EL (cell line): ENCODE measurements around the gene NTM.
"Not testable (repeated sequence)": the region's sequence is repeated elsewhere in the genome, so short reads cannot be mapped to it uniquely, and the experiment has no call there.

Experiments
- DNase-seq: peaks from one replicate; pipeline ENCODE4 v3.0.0-alpha.2; 2016

The NTM gene

DNA sequence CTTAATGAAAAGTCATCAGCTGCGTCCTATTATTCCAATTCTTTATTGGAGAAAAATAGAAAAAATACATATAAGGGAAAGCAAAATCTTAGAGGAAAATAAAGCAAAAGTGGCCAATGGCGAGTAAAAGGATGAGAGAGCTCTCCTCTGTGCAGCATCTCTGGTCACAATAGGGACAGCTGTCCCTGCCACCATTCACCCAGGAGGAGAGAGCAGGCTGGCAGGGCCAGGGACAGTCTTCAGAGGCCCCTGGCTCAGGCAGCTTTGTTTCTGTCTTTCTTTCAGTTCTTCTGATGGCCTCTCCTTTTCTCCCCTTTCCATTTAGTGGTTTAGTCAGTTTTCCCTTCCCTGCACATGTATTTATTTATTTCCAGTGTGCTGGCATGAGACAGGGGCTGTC, 941.3 kb downstream of the NTM start:
- DNase-seq = no peak

DNA sequence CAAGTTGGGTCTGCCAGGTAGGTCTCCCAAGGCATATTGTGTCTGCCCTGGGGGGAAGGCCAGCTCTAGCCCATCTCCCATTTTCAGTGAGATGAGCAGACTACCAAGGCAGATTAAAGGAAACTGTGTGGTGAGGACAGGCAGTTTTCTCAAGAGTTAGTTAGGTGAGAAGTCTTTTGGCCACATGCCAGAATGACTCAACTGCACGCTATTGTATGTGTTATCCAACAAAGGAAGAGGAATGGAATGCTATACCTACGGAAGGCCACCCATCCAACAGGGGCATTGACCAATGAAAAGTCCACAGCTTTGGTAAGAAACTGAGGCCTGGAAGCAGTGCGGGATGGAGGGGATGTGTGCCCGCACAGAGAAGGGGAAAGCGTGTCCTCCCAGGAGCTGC, 941.7 kb downstream of the NTM start:
- peak; percentile 61 for DNase-seq

DNA sequence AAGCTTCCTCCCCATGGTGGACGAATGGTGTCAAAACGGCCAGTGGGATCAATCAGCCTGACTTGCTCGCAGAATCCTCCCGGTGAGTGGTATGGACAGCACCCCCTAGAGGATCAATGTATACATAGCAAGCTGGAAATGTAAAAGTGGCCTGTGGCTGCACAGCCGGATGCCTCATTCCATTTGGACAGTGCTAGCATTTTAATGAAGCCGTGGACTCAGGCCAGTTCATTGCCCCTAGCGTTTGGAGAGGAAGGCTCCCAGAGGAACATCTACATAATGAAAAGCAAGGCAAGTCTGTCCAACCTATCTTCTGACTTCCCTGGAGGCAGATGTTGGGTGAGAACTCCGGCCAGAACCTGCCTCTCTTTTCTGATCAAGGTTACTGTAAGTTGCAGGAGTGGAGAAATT, 942.3 kb downstream of the NTM start:
- DNase-seq = peak; percentile 29

DNA sequence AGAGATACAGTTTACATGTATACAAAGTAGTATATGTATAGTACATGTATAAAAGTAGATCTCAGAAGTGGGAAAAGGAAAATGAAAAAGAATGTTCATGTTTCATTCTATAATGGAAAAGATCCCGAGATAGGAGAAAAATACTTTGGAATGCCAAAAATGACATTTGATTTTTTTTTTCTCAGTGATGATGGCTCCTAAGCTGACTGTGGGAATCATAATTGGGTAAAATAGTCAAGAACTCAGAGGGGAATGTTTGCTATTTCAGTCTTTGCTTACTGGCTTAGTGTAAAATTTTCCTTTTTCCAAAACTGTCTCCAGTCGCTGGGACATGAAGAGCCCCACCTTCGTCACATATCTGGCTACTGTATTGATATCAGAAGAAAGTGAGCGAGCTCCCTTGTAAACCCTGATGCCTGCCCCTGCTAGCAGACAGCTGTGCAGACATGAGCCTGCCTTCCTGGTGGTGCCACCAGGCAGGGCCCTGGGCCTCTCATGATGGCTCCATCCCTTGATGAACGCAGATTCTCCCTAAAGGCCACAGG, 944.6 kb downstream of the NTM start:
- no peak for DNase-seq

DNA sequence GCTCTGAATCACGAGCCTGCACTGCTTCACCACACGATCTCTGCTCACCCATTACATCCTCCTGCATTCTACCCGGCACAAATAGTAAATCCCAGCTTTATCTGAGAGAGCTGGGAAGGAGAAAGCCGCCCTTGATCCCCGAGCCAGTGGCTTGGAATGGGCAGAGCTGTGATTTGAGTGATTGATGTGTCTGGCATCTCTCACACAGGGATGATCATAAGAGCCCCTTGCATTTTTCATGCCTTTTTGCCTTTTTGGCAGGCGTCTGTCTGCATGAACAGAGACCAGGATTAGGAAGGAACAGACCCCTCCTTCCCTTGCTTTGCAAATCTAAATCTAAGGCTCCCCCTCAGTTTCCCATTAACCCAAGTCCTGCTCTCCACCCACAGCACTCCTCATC, 945.3 kb downstream of the NTM start:
- DNase-seq = no peak

DNA sequence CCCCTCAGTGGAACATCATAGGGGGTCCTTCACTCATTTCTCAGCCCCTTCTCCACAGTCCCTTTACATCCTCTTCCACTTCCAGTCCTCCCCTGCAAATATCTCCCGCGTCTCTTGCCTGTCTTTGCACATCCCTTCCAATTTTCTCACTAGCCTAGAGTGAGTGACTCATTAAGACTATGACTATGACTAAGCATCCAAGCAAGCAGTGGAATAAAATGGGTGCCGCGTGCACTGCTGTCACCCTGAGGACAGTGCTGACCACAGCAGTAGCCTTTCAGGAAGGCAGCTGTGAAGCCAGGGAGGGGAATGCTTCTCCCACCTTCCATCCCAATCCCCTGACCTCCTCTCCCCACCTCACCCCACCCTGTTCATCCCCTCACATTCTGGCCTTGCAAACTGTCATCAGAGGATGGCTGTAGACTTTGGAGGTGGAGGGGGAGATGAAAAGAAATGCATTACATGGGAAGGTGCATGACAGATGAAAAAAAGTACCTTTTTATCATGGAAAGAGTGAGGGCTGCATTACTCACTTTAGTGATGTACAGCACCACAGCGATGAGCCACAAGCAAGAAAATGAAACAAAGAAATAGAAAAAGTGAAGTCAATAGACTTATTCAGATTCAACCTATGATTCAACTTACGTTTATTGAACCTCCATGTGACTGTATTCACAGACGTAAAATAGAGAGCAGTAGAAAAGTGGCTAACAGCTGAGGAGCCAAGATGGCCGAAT, 948.2 kb downstream of the NTM start:
- peak; percentile 76 for DNase-seq

DNA sequence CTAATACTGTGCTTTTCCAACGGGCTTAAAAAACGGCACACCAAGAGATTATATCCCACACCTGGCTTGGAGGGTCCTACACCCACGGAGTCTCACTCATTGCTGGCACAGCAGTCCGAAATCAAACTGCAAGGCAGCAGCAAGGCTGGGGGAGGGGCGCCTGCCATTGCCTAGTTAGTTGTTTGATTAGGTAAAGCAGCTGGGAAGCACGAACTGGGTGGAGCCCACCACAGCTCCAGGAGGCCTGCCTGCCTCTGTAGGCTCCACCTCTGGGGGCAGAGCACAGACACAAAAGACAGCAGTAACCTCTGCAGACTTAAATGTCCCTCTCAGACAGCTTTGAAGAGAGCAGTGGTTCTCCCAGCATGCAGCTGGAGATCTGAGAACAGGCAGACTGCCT, 949.0 kb downstream of the NTM start:
- not testable (repeated sequence) for DNase-seq

DNA sequence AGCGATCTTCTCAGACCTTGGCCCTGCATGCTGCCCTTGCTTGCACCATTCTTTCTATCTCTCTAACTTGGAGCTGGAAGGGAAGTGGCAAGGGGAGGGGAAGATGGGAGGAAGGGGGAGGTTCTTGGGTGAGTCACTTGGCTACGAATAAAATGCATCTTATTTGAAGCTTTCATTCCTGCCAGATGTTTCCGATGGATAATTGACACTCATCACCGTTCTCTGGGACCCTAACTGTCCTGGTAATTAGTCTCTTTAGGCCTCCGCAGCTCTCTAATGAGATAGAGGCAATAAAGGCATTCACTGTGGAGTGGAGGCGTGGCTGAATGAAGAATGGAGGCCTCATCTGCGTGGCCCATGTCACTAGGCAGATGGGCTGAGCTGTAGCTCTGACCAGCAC, 960.1 kb downstream of the NTM start:
- DNase-seq = no peak

DNA sequence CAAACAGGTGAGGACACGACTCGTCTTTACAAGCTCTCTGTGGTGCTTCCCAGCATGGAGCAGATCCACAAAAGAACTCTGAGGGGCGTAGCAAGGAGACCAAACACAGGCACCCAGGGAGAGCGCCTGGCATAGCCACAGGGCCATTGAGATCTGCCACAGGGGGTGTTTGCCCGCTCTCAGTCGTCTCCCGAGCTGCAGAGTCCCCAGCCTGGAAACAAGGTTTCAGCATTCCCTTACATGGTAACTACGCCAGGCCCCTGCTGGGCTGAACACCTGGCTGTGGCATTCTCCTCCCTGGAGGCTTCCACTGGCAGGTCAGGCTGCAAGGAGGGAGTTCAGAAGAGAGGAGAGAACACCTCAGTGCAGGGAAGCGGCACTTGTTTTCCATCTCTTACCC, 962.1 kb downstream of the NTM start:
- DNase-seq = no peak

DNA sequence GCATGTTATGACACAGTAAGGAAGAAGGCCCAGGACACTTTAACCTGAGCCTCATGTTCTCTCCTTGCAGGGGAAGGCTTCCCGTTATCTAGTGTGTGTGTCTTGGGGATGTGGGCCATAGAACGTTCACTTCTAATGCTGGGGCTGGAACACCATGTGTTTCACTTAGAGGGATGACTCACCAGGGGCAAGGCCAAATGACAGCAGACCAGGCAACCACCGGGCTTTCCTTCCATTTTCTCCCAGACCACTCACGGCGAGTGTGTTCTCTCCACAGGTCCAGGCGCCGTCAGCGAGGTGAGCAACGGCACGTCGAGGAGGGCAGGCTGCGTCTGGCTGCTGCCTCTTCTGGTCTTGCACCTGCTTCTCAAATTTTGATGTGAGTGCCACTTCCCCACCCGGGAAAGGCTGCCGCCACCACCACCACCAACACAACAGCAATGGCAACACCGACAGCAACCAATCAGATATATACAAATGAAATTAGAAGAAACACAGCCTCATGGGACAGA, 964.4 kb downstream of the NTM start:
- DNase-seq = peak; percentile 3

DNA sequence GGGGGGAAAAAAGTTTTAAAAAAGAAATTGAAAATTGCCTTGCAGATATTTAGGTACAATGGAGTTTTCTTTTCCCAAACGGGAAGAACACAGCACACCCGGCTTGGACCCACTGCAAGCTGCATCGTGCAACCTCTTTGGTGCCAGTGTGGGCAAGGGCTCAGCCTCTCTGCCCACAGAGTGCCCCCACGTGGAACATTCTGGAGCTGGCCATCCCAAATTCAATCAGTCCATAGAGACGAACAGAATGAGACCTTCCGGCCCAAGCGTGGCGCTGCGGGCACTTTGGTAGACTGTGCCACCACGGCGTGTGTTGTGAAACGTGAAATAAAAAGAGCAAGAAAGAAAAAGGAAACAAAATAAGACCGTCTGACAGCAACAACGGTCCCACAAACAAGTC, 964.9 kb downstream of the NTM start:
- DNase-seq = no peak

DNA sequence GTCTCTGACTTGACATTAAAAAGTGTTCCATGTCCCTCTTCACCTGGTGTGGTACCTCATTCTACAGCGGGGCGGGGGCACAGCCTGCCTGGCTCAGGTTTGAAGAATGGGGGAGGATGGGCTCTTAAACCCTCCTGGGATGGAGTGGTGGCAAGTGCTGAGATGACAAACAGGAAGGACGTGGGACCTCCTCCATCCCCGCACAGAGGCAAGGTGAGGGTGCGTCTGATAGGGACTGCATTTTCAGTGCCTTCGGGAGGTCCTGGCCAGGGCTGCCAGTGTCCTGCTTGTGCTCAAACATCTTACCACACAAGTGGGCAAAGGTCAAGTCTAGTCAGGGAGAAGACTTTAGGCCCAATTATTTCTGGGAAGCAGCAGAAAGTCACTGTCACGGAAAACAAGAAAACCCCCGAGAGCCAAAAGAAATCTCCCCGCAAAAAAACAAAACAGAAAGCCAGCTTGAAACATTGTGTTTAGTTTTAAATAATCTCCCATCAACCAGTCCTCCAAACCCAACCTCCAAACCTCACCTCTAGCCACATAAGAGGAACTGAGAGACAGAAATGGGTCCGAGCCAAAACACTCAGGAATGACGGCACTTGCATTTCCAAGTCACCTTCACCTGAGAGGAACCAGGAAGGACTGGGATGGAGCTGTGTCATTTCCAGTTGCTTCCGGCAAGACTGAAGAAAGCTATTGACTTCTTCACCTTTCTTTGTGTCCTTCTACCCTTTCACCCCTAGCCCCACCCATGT, 966.5 kb downstream of the NTM start:
- DNase-seq = no peak

DNA sequence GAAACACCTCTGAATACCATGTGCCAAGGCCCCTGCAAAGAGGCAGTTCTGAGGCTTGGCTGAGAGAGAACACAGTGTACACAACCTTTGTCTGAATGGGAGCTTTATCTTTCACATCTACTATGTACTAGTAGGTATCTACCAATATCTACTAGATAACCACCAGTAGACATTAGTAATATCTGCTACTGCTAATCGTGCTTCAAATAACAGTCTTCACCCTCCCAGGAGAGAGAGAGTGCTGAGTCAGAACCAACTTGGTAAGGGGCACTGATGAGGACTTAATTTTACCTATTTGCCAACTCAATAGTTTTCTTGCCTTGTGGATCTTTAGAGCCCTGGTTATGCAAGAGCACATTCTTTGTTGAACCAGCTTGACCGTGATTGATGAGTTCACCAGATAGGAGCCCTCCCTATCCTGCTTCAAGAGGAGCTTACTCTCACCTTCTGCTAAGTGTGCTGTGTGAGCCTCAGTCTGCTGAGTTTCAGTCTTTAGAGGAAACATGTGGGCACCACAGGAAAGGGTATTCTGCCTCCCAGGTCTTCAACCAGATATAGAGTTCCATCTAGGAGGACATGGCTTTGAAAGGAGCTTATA, 967.5 kb downstream of the NTM start:
- no peak for DNase-seq

DNA sequence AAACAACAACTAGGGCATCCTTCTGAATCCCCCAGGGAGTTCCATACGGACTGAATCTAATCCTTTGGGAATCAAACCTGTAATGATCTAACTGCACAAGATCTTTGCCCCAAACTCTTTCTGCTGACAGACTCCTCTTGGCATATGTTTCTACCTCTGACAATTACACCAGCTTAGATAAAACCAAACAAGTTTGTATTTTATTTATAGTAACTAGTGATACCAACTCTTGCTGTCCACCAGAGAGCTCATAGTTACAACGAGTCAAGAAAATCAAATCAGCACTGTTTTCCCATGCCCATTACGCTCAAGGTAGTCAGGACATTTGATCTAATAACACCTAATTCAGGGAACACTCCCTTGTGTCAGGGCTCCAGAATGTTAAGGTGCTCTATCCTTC, 972.0 kb downstream of the NTM start:
- DNase-seq = no peak

DNA sequence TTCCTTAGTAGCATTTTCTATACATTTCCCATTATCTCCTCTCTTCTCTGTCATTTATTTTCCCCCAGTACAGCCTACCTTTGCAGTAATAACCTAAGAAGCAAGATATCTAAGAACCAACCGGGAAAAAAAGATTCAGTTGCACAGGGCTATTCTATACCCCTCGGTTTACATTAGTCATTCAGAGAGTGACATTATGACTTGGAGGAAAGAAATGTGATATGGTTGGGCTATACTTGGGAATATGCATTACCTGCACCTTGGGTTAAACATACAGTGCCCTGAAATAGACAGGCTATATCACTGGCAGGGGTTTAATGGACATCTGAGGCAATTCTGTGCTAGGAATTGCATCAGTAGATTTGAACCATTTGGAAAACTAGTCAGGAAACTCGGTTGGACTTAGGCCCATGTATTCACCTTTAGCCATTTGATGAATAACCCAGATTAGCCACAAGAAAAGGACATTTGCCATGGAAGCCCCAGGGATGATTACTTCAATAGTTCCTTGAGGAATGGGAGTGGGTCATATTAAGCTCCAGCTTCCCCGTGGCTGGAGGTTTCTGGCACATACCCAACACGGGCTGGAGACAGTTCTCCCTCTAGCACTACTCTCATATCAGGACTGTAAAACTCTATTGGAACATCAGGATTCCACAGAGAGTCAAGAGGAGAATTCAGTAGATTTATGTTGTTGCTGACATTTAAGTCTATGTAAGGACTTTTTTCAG, 973.2 kb downstream of the NTM start:
- no peak for DNase-seq

DNA sequence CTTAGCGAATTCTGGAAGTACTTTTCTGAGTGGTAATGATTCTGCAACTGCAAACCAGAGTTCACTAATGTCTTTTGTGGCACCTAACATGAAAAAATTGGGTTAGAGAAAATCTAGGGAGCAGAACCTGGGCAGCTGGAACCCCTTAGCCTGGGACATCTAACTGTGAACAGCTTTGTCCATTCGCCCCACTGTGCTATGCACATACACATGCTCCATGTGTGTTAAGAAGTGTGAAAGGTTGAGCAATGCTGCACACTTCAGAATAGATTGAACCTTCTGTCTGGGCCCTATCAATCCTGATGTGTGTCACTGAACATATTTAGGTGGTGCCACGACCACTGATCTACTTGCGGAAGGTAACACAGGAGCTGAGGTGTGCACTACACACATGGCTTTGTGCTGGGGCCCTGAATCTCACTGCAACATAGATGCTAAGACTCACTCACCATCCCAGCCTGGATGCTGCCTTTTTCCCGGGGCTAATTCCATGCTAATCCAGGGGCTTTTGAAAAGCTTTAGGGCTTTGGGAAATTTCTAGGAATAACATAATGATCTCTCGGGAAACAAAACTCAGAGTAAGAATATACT, 976.2 kb downstream of the NTM start:
- no peak for DNase-seq

DNA sequence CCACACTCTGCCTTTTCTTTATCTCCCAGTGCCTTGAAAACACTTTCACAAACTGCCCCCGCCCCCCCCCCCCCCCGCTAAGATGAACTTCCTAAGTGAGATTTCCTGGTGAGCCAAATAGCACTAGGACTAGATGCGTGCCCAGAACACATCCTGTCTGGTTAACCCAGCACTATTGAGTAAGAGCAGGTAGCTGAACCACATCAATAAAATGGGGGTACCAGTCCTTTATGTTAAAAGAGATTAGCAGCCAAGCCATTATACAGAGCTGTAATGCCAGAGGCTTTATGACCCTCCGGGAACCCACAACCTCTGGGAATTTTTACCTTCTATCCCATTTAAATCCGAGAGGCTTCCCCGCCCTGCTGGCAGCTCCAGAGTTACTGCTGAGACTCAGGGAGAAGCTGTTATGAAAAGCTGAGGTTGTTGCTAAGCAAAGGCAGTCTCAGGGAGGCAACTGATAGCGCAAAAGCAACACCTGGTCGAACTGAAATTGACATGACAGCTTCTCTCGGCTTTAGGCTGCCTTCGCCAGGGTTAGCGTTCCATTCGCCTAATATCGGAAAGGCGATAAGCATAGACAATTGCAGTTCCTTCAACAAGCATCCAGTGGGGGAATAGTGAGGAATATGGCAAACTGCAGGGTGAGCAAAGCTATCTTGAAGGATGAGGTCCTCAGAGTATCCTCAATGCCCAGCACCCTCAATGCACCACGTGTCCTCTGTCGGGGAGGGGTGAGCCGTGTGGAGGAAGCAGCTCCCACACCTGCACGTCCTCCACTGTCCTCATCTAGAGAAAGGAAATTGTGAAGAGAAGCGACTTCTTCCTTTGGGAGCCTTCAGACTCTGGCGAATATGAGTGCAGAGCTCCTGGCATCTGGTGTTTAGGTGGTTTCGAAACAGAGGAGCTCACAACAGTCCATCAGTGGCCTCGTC, 977.0 kb downstream of the NTM start:
- no peak for DNase-seq

DNA sequence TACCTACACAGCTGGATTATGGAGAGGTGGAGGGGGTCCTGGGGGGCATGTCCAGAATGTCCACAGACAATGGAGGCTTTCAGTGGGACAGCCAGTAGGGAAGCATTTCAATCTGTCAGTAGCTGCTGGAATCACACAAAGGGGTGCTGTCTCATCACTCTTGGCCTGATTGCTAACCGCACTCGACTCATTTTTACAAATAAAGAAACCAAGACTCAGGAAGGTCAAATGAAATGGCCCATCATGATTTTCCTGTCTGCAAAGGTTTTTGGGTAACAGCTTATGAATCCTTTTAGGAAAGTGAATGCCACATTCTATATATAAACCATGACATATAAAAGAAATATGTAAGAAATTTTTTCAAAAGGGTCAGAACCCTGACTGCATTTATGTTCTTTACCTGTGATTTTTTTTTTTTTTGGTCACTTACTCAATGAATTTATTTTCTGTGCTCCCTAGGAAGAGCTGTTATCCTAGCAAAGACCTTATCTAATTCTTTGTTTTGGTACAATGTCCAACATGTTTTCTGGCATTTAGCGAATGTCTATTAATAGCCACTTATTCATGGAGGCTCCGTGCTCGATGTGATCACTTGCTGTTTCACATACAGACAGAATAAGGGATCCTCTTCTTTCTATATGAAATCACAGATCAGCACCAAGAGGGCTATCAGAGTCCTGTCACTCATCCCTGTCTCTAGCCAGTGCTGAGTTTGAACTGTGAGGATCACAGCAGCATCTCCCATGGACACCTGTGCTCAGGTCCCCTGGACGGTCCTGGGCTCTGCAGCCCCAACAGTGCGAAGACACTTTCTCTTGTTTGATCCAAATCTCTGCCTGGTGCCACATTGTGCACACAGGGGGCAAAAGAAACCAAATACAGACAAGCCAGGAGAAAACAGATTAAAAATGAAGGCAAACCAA, 979.7 kb downstream of the NTM start:
- DNase-seq = no peak

DNA sequence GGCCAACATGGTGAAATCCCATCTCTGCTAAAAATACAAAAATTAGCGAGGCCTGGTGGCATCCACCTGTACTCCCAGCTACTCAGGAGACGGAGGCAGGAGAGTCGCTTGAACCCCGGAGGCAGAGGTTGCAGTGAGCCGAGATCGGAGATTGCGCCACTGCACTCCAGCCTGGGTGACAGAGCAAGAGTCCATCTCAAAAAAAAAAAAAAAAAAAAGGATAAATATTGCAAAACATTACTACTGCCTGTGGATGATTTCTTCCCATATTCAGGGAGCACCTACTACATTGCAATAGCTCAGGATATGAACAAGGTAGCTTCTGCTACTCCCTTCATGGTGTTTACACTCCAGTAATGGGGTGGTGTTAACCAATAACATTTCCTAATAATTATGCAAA, 980.6 kb downstream of the NTM start:
- DNase-seq = no peak

DNA sequence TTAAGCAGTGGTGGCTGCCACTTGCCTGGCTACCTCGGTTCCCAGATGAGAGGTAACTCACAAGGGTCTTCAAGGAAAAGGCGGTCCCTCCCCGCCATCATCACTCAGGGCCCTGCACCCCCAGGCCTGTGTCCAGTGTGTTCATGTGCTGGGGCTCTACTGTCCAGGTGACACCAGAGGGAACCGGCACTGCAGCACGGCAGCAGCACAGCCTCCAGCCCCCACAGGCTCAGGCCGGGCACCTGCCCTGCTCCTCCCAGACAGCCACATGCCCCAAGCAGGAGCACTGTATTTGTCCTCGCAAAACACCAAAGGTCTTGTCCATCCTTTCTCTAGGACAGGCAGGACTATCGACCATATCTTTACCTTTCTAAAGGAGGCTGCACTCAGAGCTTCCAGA, 982.1 kb downstream of the NTM start:
- DNase-seq = no peak
